Measurements from ENCODE around the gene POU6F2. TPM values are rescaled to one million over a fixed set of nuclear protein-coding genes. Genes with fewer than 3 reads are reported as not detected.

The POU6F2 gene
- total RNA-seq, 2 donors from 2014 or later: 5.2 to 6.3 TPM

GRCh38 chr7:39300276-39300675, 322.6 kb downstream of the POU6F2 start:
- ATAC-seq (no peak), DNase-seq (no peak)
- intact Hi-C loops (cut with DNase I): no loop called here
- Histone ChIP-seq H3K9me3 (no peaks in the 10 kb centered on the region), H3K27ac (no peak overlapping the region), H3K4me1 (no peaks in the 10 kb centered on the region), H3K27me3 (no peaks in the 10 kb centered on the region), H3K4me3 (no peak overlapping the region), H3K36me3 (replicated peaks in 1 of 2; ENCODE audit: insufficient read depth in 1 of 2, low read depth in 2 of 2) (no peaks in the 10 kb centered on the region)
- WGBS, 2 donors: 52 to 60% methylated on average over 8 of the region's 8 CpGs
- no peak for TF ChIP-seq CTCF (IDR thresholded peaks at IDR 0.05)

DNA sequence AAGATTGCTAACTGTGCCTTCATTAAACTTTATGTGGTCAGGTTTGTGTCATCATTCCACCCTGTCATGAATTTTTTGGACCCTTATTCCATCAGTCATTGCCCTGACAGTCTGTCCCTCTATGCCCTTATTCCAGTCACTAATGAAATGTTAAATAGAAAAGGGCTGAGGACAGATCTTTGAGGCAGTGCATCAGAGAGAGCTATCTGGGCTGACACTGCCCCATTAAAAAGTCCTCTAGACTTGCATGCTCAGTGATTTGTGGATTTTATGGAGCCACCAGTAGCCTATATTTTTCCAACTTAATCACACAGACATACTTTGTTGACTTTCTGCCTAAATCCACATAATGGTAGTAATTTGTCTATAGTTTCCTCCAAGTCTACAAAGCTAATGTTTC, 323.8 kb downstream of the POU6F2 start:
- DNase-seq (no peak), ATAC-seq (no peak)
- Histone ChIP-seq H3K27me3 (no peaks in the 10 kb centered on the region), H3K27ac (no peak overlapping the region), H3K4me1 (no peaks in the 10 kb centered on the region), H3K36me3 (replicated peaks in 1 of 2; ENCODE audit: insufficient read depth in 1 of 2, low read depth in 2 of 2) (no peaks in the 10 kb centered on the region), H3K4me3 (no peak overlapping the region), H3K9me3 (no peaks in the 10 kb centered on the region)
- TF ChIP-seq POLR2A (IDR thresholded peaks at IDR 0.05) (no peak), CTCF (IDR thresholded peaks at IDR 0.05) (no peak)
- intact Hi-C loops (cut with DNase I): no loop called here

- Histone ChIP-seq H3K36me3 (replicated peaks in 1 of 2; ENCODE audit: insufficient read depth in 1 of 2, low read depth in 2 of 2) (no peaks in the 10 kb centered on the region), H3K27ac (no peak overlapping the region), H3K4me3 (no peak overlapping the region), H3K4me1 (no peaks in the 10 kb centered on the region), H3K9me3 (no peaks in the 10 kb centered on the region), H3K27me3 (no peaks in the 10 kb centered on the region)
- intact Hi-C loops (cut with DNase I): no loop called here
- WGBS, 2 donors: 42 to 60% methylated on average over 6 of the region's 6 CpGs
- DNase-seq: no peak
- TF ChIP-seq POLR2A (IDR thresholded peaks at IDR 0.05) (no peak), CTCF (IDR thresholded peaks at IDR 0.05) (no peak)
- no peak for ATAC-seq
These were observed 326.5 kb downstream of the POU6F2 start for GRCh38 chr7:39304178-39304577.

DNA sequence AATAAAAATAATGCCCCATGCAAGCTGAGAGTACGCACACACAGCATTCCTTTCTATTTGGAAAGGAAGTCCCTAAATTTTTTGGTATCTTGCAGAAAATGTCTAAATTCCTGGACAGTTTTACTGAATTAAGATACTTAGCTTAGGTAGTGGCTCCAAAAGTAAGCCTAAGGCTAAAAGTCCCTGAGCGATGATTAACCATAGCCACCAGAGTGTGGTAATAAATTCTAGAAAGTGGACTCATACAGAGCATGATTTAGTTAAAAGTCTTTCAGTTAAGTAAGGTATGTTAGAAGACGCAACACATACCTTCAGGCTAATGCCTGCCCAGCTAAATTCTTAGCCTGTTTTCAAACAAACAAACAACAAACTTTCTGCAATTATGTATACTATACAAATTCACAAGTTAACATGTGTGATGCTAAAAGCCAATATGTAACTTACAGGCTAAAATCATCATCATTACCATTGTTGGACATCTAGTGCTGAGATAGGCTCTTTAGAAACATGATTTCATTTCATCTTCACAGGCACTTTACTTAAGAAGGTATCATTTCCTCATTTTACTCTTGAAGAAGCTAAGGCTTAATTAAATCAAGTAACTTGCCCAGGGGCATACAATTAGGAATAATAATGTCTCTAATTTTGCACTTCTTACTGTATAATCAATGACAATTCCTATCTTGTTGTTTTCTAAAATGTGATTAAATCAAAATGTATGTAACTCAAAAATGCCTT, 327.1 kb downstream of the POU6F2 start:
- WGBS, 2 donors: 83 to 85% methylated on average over 3 of the region's 3 CpGs
- H3K9me3 ChIP-seq: no peaks in the 10 kb centered on the region
- DNase-seq (no peak), ATAC-seq (no peak)
- TF ChIP-seq POLR2A (IDR thresholded peaks at IDR 0.05): no peak
- TF ChIP-seq CTCF (IDR thresholded peaks at IDR 0.05): no peak
- no peaks in the 10 kb centered on the region for H3K36me3 ChIP-seq (replicated peaks in 1 of 2; ENCODE audit: insufficient read depth in 1 of 2, low read depth in 2 of 2)
- intact Hi-C loops (cut with DNase I): no loop called here
- H3K27ac ChIP-seq: no peak overlapping the region
- H3K27me3 ChIP-seq: no peaks in the 10 kb centered on the region
- H3K4me1 ChIP-seq: no peaks in the 10 kb centered on the region
- H3K4me3 ChIP-seq: no peak overlapping the region

GRCh38 chr7:39306016-39306570, 328.4 kb downstream of the POU6F2 start:
- Histone ChIP-seq H3K27ac (no peak overlapping the region), H3K4me1 (no peaks in the 10 kb centered on the region), H3K9me3 (no peaks in the 10 kb centered on the region), H3K27me3 (no peaks in the 10 kb centered on the region), H3K36me3 (replicated peaks in 1 of 2; ENCODE audit: insufficient read depth in 1 of 2, low read depth in 2 of 2) (no peaks in the 10 kb centered on the region), H3K4me3 (no peak overlapping the region)
- no peak for DNase-seq
- intact Hi-C loops (cut with DNase I): no loop called here
- 67 to 70% methylated on average over 5 of the region's 5 CpGs for WGBS, 2 donors
- TF ChIP-seq POLR2A (IDR thresholded peaks at IDR 0.05): no peak
- TF ChIP-seq CTCF (IDR thresholded peaks at IDR 0.05): no peak
- no peak for ATAC-seq

Data from body of pancreas (tissue), 4 donors.